Activated B cell treated with CpG ODN at 0.5 μM for 24 hours (primary cell): ENCODE results near the gene TUB. TPM values are rescaled to one million over a fixed set of nuclear protein-coding genes. Genes with fewer than 3 reads are reported as not detected.

Experiments used
- ATAC-seq: fragments of 200-7000 bp; cut with Tn5 transposase; one replicate; pipeline ENCODE4 v1.10.0; 2021; ENCODE audit warnings: low read depth, mild to moderate bottlenecking, moderate library complexity
- CTCF ChIA-PET: fragments of 350-600 bp; sonication (Branson Sonifier 250); formaldehyde crosslinking; loops from one replicate; lab custom pipeline; 2021; ENCODE audit warnings: antibody characterized with exemption; lab: Charles Lee
- POLR2A ChIA-PET: fragments of 350-600 bp; sonication (Branson Sonifier 250); formaldehyde crosslinking; loops from one replicate; lab custom pipeline; 2021; ENCODE audit warnings: antibody characterized with exemption; lab: Charles Lee
- DNase-seq: peaks from one replicate; pipeline ENCODE4 v3.0.0; 2022
- H3K27ac Mint-ChIP-seq: one replicate; pipeline ENCODE4 v1.8.0; 2020; ENCODE audit warnings: mixed read lengths
- H3K27me3 Mint-ChIP-seq: one replicate; pipeline ENCODE4 v1.8.0; 2021; ENCODE audit warnings: mixed read lengths
- H3K36me3 Mint-ChIP-seq: one replicate; pipeline ENCODE4 v1.8.0; 2021; ENCODE audit warnings: low read depth, mixed read lengths
- H3K4me1 Mint-ChIP-seq: one replicate; pipeline ENCODE4 v1.8.0; 2021; ENCODE audit warnings: mixed read lengths
- H3K4me3 Mint-ChIP-seq: one replicate; pipeline ENCODE4 v1.8.0; 2020; ENCODE audit warnings: mild to moderate bottlenecking, mixed read lengths
- H3K9me3 Mint-ChIP-seq: one replicate; pipeline ENCODE4 v1.8.0; 2020; ENCODE audit warnings: mixed read lengths
- intact Hi-C: fragments of 100-400 bp; cut with micrococcal nuclease; formaldehyde crosslinking; loops from one replicate; pipeline ENCODE4 v1.15.1; 2024
- total RNA-seq: library from RNA; stranded (reverse); gene quantifications from 2 replicates; pipeline ENCODE4 v1.2.3, GENCODE V29; 2022
- TF ChIP-seq, protein P1 (sequence below): fragments of 200-600 bp; IDR thresholded peaks from one replicate; pipeline ENCODE4 v1.8.0; 2022; ENCODE audit warnings: antibody characterized with exemption, mild to moderate bottlenecking

The TUB gene
- total RNA-seq, 1 donor from 2014 or later = not detected

DNA sequence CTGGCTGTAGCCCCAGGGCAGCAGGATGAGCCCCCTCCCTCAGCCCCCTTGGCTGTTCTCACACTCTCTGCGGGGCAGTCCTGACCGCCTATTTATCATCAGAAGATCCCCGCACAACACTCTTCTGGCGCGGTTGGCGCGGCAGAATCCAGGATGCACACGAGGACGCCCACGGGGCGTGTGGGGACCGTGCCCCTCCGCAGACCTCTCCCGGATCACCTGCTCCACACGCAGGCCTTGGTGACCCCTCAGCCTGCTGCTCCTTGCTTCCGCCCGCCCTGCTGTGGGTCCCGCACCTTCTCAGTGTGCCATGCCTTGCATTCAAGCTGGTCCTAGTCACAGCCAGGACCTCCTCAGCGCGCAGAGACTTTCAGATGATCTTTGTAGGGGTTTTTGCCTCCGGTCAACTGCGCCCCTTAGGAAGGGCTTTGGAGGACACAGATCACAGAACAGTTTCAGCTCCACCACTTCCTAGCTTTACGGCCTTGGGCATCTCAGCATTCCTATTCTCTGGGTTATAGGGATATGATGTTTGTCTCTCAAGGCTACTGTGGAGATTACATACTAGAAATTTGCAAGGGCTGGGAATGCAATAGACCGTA, 841 bp upstream of the TUB start:
- Mint-ChIP-seq H3K27ac (no peak overlapping the region), H3K4me1 (peaks cover 7% of the 10 kb centered on the region), H3K9me3 (no peaks in the 10 kb centered on the region), H3K36me3 (no peaks in the 10 kb centered on the region), H3K4me3 (peak overlapping the region; percentile 62), H3K27me3 (peaks cover 50% of the 10 kb centered on the region)
- DNase-seq (no peak), ATAC-seq (no peak)
- intact Hi-C loops = no loop called here
- POLR2A ChIA-PET = no interaction called here
- CTCF ChIA-PET = interaction anchor here (3.2 kb wide), 1 partner anchor 19 kb away, joined by 12 read pairs; no protein-coding TSS in a partner anchor
- TF ChIP-seq, protein P1, sequence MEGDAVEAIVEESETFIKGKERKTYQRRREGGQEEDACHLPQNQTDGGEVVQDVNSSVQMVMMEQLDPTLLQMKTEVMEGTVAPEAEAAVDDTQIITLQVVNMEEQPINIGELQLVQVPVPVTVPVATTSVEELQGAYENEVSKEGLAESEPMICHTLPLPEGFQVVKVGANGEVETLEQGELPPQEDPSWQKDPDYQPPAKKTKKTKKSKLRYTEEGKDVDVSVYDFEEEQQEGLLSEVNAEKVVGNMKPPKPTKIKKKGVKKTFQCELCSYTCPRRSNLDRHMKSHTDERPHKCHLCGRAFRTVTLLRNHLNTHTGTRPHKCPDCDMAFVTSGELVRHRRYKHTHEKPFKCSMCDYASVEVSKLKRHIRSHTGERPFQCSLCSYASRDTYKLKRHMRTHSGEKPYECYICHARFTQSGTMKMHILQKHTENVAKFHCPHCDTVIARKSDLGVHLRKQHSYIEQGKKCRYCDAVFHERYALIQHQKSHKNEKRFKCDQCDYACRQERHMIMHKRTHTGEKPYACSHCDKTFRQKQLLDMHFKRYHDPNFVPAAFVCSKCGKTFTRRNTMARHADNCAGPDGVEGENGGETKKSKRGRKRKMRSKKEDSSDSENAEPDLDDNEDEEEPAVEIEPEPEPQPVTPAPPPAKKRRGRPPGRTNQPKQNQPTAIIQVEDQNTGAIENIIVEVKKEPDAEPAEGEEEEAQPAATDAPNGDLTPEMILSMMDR = no peak

DNA sequence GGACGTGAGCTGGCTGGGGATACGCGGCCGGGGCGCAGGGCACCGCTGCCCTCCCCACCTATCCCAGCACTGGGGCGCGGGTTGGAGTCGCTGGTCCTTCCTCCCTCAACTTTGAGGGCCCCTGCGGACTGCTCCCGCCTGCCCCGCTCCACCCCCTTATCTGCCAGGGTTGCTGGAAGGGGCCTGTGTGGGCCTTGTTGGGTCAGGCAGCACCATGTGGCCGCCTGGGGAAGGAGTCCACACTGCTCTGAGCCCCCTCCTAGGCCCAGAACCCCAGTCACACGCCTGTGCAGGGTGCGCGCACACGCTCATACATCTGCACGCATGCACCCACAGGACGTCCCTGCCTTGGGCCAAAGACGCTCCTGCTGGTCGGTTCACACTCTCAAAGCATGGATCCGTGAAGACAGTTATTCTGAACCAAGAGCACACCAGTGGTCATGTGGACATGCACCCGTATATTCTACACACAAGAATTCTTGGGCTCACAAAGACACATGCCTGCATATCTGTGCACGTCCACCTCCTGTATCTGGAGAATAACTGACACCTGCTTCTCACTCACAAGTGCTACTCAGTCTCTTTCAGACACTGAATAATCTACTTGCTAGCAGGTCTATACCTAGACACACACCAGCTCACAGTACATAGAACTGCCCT, 710 bp downstream of the TUB start:
- intact Hi-C loops = no loop called here
- Mint-ChIP-seq H3K4me3 (peak overlapping the region; percentile 51), H3K36me3 (no peaks in the 10 kb centered on the region), H3K4me1 (peaks cover 7% of the 10 kb centered on the region), H3K9me3 (no peaks in the 10 kb centered on the region), H3K27ac (no peak overlapping the region), H3K27me3 (peaks cover 57% of the 10 kb centered on the region)
- ATAC-seq (no peak), DNase-seq (no peak)
- ChIA-PET CTCF (interaction anchor here (0.5 to 1.3 kb wide), 2 partner anchors 13 to 18 kb away, joined by 3 to 4 read pairs; no protein-coding TSS in a partner anchor), POLR2A (no interaction called here)
- TF ChIP-seq, protein P1 = no peak

DNA sequence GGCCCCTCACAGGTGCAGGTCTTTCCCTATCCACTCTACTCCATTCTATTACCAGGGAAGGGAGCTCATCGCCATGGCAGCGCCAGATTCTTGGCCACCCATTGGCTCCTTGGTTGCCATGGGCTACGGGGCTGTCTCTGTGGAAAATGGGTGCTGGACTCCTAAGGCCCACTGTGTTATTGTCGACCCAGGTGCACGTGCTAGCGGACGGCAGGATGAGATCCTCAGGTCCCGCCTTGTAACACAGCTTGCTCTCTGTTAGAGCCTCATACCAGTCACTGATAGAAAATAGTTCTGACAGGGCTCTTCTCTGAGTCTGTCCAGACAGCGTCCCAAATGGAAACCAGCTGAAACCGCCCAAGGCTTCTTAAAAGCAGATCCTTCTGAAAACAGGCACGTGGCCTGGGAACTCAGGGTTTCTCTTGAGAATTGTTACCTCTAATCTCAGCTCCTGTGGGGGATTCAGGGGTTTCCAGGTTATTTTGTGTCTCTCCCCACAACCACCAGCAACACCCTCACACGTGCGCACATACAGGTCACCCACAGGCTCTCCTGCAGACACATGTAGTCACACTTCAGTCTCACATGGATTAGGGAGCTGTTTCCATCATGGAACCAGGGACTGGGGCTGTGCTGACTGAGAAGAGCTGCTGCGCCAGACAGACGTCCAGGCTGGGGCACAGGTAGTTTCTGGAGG, 1.5 kb downstream of the TUB start:
- POLR2A ChIA-PET = no interaction called here
- no peak for DNase-seq
- Mint-ChIP-seq H3K36me3 (no peaks in the 10 kb centered on the region), H3K9me3 (no peaks in the 10 kb centered on the region), H3K4me3 (peak overlapping the region; percentile 21), H3K27me3 (peaks cover 58% of the 10 kb centered on the region), H3K4me1 (peaks cover 7% of the 10 kb centered on the region), H3K27ac (no peak overlapping the region)
- TF ChIP-seq, protein P1 = no peak
- CTCF ChIA-PET = interaction anchor here (1.3 kb wide), 1 partner anchor 17 kb away, joined by 4 read pairs; no protein-coding TSS in a partner anchor
- intact Hi-C loops = no loop called here
- no peak for ATAC-seq

DNA sequence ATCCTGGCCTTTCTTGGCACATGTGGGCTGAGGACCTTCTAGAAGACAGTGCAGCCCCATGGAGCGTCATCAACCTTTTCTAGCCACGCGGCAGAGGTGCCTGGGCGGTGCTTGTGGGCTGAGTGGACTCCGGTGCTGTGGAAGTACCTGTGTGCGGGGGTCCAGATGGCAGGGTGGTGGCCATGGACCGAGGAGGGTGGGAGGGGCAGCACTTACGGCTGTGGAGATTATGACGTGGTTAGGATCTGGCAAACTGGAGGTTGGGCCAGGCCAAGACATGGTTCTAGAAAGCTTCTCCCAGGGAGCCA, 2.0 kb downstream of the TUB start:
- CTCF ChIA-PET = interaction anchor here (1.3 kb wide), 1 partner anchor 17 kb away, joined by 4 read pairs; no protein-coding TSS in a partner anchor
- no peak for DNase-seq
- TF ChIP-seq, protein P1 = no peak
- intact Hi-C loops = no loop called here
- Mint-ChIP-seq H3K4me1 (peaks cover 7% of the 10 kb centered on the region), H3K4me3 (no peak overlapping the region), H3K27me3 (peaks cover 53% of the 10 kb centered on the region), H3K9me3 (no peaks in the 10 kb centered on the region), H3K27ac (no peak overlapping the region), H3K36me3 (no peaks in the 10 kb centered on the region)
- no peak for ATAC-seq
- POLR2A ChIA-PET = no interaction called here

DNA sequence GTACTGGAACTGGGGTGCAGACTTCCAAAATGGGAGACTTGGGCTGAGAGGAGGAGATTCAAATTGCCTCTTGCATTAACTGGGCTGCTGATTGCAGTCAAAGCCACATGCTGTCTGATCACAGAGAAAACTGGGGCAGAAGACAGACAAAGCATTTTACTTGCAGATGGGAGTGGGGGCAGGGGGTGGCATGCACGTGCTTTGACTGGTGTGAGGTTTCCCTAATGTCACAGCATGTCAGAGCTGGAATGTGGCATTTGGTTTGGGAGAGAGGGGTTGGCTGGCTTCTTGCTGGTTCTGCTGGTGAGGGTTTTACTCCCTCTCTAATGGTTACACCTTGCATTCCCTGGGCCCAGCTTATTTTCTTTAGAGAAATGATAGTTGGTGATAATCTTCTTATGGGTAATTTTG, 2.9 kb downstream of the TUB start:
- Mint-ChIP-seq H3K4me3 (no peak overlapping the region), H3K4me1 (peaks cover 7% of the 10 kb centered on the region), H3K27ac (no peak overlapping the region), H3K9me3 (no peaks in the 10 kb centered on the region), H3K36me3 (no peaks in the 10 kb centered on the region), H3K27me3 (peaks cover 46% of the 10 kb centered on the region)
- TF ChIP-seq, protein P1 = no peak
- intact Hi-C loops = no loop called here
- DNase-seq (no peak), ATAC-seq (no peak)
- ChIA-PET CTCF (no interaction called here), POLR2A (no interaction called here)
